ENCODE data around the gene SLC51B.
"Not testable (repeated sequence)": the region's sequence is repeated elsewhere in the genome, so short reads cannot be mapped to it uniquely, and the experiment has no call there.

GRCh38 chr15:65044218-65044617, 969 bp upstream of the SLC51B start:
- TF ChIP-seq CTCF, POLR2A (IDR thresholded peaks at IDR 0.05): not testable (repeated sequence)

Measured in right lobe of liver (tissue), 4 donors.